ENCODE data around the gene BRD3OS.
"Not testable (repeated sequence)": the region's sequence is repeated elsewhere in the genome, so short reads cannot be mapped to it uniquely, and the experiment has no call there.

BRD3OS gene

DNA sequence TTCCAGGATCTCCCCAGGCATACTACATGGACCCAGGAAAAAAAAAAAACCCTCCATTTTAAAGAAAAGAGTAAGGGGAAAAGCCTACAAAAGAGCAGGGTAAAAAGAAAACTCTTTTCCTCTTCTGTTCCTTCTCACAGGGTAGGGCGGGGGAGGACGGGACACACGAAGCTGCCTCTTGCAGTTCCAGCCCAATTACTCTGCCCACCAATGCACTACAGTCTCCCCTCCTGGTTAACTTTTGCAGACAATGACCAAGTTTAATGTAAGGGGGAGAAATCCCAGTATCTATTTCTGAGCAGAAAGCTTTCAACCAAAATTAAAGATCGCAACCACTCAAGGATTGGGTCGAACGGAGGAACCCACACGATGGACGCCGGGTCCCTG, 41.2 kb downstream of the BRD3OS start:
- DNase-seq: no peak

DNA sequence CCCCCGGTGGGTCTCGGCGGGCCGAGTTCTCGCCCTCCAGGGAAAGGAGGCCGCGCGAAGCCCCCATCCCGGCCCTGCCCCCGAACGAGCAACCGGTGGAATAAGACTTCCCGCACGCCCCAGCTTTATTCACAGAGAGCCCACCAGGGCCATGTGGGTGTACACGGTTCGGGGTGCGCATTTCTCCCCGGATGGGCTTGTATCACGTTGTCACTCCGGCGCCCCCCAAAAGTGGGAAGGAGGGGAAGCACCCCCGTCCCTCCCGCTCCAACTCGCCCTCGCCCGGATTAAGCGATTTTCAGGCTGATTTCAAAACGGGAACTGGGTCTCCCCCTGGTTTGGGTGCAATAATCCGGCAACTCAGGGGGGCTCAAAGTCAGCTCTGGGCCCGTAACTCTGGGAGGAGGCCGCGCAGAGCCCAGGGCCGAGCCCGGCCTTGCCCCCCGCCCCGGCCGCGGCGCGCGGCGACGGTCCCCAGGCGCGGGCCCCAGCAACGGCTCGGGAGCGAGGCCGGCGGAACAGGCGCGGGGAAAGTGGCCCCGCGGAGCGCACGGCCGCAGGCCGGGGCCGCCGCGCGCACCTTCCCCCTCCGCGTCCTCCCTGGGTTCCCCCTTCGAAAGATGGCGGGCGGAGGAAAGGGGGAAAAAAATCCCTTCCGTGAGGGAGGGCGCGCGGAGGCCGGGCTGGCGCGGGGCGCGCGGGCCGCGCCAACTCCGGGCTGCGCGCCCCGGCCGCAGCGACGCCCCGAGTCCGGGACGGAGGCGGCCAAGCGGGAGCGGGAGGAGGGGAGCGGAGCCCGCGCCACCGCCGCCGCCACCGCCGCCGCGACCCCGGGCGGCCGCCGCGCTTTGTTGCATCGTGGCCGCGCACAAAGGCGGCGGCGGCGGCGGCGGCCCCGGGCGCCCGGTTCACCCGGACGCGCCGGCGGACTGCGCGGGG, 41.9 kb downstream of the BRD3OS start:
- no peak for DNase-seq

GRCh38 chr9:134067904-134068743, 42.8 kb downstream of the BRD3OS start, which contains the start of gene BRD3:
Gene BRD3, minus strand, starts transcription at chr9:134068026. Its CDS starts 14,549 bp downstream, at chr9:134053477.
- no peak for DNase-seq

DNA sequence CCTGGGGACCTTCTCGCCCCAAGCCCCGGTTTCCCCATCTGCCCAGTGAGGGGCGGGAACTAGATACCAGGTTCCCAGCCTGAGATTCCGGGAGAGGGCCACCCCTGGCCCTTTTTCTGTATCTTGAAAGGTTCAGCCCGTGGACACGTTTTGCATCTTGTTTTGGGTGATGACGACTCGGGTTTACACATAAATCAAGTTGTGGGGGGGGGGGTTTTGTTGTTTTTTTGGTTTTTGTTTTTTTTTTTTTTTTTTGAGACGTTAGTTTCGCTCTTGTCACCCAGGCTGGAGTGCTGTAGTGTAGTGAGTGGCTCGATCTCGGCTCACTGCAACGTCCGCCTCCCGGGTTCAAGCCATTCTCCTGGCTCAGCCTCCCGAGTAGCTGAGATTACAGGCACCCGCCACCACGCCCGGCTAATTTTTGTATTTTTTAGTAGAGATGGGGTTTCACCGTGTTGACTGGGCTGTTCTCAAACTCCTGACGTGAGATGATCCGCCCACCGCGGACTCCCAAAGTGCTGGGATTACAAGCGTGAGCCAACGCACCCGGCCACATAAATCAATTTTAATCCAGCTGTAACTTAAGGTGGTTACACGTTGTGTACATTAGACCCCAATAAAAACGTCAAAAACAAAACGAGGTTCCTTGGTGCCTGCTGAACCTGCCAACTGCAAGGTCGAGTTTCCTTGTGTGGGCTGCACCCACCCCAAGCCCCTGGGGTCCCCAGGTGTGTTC, 43.6 kb downstream of the BRD3OS start:
- DNase-seq: no peak

GRCh38 chr9:134069480-134070399, 44.5 kb downstream of the BRD3OS start:
- no peak for DNase-seq

- no peak for DNase-seq
Observed at GRCh38 chr9:134071149-134071548, 45.9 kb downstream of the BRD3OS start.

- DNase-seq: not testable (repeated sequence)
Observed at GRCh38 chr9:134072683-134073082, 47.4 kb downstream of the BRD3OS start.

GRCh38 chr9:134073500-134073899, 48.2 kb downstream of the BRD3OS start:
- DNase-seq: no peak

DNA sequence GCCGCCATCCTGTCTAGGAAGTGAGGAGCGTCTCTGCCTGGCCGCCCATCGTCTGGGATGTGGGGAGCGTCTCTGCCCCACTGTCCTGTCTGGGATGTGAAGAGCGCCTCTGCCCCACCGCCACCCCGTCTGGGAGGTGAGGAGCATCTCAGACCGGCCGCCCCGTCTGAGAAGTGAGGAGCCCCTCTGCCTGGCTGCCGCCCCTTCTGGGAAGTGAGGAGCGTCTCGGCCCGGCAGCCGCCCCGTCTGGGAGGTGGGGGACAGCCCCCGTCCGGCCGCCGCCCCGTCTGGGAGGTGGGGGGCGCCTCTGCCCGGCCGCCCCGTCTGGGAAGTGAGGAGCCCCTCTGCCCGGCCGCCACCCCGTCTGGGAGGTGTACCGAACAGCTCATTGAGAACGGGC, 50.4 kb downstream of the BRD3OS start:
- DNase-seq: not testable (repeated sequence)

- DNase-seq: no peak
Observed at GRCh38 chr9:134076644-134077043, 51.4 kb downstream of the BRD3OS start.

Measured in SIG-M5 (cell line).